ENCODE results near the gene SDF2.

GRCh38 chr17:28702026-28702751 lies 40.5 kb upstream of the SDF2 start:
- TF ChIP-seq POLR2A (IDR thresholded peaks at IDR 0.05) = no peak
- TF ChIP-seq CTCF (IDR thresholded peaks at IDR 0.05) = no peak
